HG03159 (cell line): ENCODE results near the gene ZYG11B.
"Not testable (repeated sequence)": the region's sequence is repeated elsewhere in the genome, so short reads cannot be mapped to it uniquely, and the experiment has no call there.

Experiments used
- ATAC-seq: cut with Tn5 transposase; IDR thresholded peaks from one replicate; pipeline ENCODE4 v1.9.1; 2021; ENCODE audit warnings: mild to moderate bottlenecking, moderate library complexity; ENCODE audit not compliant: unreplicated experiment

ZYG11B gene

DNA sequence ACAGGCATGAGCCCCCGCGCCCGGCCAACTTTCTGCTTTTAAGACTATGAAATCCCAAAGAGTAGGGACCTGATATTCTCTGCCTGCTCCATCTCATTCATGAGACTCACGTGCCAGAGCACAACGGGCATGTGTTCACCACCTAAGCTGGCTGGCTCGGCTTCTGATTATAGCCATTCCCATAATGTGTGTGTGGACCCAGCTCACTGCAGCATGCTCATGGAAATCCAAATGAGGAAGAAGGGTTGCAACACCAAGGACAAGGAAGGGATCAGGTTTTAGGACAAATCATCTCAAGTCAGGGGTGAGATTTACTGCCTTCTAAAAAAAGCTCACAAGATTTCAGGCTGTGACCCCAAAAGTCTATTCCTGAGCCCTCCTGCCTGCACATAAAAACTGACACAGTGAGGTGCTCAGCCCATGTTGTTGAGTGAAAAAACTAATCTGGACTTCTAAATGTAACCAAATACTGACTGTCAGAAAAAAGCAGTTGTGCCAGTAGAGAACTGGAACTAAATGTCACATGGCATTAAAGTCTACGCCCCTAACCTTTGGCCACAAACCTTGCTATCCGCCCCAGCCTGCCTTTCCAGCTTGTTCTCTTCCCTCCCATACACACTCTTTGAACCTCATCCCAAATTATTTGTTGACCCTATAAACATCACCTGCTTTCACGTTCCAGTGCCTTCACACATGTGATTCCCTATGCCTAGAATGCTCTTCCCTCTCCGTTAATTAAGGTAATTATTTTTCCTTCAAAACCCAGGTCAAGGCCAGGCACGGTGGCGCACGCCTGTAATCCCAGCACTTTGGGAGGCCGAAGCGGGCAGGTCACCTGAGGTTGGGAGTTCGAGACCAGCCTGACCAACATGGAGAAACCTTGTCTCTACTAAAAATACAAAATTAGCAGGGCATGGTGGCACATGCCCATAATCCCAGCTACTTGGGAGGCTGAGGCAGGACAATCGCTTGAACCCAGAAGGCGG, 19.0 kb upstream of the ZYG11B start:
- no peak for ATAC-seq

DNA sequence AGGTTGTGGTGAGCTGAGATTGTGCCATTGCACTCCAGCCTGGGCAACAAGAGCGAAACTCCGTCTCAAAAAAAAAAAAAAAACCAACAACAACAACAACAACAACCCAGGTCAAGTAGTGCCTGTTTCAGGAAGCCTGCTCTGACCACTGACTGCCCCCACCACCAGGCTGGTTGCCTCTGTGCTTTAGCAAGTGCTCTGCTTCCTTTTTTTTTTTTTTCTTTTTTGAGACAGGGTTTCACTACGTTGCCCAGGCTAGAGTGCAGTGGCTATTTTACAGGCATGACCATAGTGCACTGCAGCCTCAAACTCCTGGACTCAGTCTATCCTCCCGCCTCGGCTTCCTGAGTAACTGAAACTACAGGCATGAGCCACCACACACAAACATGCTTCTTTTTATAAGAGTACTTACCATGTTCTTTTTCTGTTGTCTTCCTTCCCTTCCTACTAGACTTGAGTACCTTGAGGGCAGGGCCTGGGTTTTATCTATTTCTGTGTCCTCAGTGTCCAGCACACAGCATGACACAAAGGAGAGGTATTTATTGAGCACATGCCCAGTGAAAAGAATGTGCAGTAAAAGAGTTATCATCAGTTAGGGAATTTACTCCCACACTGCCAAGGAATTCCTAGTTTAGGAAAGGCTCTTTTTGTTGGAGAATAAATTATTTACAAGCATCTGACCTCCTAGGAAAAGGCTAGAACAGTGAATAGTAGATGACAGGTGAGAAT, 18.2 kb upstream of the ZYG11B start:
- no peak for ATAC-seq

DNA sequence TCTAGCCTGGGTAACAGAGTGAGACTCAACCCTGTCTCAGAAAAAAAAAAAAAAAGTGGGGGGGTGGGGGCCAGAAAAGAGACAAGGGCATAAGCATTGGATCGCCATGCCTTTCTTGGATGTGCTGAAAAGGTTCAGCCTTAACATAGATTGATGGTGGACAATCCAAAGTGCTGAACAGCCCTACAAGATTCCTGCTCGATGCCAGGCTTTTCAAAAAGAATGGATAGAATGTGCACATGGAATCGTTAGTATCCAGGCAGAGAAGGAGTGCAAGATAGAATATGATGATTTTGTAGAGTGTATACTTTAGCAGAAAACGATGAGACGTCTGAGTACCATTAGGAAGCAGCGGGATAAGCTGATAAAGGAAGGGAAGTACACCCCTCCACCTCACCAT, 17.2 kb upstream of the ZYG11B start:
- ATAC-seq = no peak

DNA sequence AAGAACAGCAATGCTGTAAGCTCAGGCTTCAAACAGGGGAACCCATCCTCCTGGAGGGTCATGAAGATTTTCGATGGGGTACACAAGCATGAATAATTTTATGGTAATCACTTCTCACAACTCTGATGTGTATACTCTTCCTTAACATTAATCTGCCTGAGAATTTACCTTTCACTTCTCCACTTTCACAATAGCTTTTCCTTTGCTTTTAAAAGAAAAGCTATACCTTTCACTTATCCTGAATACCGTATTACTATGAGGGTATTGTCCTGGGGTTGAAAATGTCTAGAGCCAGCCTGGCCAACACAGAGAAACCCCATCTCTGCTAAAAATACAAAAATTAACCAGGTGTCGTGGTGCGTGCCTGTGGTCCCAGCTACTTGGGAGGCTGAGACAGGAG, 12.7 kb upstream of the ZYG11B start:
- ATAC-seq = no peak

DNA sequence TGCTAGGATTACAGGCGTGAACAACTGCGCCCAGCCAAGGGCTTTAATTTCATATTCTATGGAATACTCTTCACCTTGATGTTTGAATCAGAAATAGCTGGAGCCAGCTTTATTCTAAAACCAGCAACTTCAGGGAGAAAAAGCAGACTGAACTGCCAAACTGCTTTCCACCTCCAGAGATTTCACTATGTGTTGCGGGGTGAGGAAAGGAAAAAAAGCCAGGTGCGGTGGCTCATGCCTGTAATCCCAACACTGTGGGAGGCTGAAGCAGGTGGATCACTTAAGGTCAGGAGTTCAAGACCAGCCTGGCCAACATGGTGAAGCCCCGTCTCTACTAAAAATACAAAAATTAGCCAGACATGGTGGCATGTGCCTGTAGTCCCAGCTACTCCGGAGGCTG, 11.0 kb upstream of the ZYG11B start:
- ATAC-seq = not testable (repeated sequence)

DNA sequence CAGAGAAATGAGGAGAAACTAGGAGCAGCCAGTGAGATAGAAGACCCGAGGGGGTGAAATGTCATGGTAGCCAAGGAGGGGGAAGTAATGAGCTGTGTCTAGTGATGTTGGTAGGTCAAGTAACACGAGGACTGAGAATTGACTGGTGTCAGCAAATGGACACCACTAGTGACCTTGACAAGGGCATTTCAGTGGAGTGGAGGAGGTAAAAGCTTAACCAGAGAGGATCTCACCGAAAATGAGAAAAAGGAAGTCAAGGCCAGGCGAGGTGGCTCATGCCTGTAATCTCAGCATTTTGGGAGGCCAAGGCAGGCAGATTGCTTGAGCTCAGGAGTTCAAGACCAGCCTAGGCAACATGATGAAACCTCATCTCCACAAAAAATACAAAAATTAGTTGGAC, 3.0 kb upstream of the ZYG11B start:
- no peak for ATAC-seq

DNA sequence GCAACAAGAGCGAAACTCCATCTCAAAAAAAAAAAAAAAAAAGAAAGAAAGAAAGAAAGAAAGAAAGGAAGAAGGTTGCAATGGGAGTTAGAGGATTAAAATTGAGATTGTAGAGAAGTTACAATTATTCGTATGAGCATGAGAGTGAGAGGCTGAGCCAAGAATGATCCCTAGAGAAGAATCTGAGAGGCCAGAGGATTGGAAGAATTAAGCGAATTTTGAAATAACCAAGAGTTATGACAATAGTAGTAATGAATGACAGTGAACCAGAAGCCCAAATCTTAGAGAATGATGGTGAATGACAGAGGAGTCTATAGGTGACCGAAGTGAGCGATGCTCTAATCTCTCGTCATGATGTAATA, 369 bp upstream of the ZYG11B start:
- no peak for ATAC-seq

DNA sequence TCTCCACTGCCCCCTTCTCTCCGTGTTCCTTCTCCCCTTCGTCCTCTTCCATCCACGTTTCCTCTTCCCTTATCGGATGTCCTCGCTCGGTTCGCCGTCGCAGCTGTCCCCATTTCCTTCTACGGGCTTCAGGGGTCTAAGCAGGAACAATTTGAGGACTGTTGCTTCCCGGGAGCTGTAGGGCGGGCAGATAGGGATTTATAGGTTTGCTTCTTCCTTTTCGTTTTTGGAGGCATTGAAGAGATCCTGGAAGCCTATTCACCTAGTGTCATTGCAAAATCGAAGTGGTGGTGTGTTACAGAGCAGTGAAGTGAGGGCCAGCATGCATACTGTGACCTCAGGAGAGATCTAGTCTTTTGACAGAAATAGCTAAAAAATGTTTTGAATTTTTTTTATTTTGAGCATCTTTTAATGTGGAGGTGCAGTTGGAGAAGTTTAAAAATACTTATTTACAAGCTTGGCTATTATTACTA, 897 bp downstream of the ZYG11B start:
- ATAC-seq = no peak

DNA sequence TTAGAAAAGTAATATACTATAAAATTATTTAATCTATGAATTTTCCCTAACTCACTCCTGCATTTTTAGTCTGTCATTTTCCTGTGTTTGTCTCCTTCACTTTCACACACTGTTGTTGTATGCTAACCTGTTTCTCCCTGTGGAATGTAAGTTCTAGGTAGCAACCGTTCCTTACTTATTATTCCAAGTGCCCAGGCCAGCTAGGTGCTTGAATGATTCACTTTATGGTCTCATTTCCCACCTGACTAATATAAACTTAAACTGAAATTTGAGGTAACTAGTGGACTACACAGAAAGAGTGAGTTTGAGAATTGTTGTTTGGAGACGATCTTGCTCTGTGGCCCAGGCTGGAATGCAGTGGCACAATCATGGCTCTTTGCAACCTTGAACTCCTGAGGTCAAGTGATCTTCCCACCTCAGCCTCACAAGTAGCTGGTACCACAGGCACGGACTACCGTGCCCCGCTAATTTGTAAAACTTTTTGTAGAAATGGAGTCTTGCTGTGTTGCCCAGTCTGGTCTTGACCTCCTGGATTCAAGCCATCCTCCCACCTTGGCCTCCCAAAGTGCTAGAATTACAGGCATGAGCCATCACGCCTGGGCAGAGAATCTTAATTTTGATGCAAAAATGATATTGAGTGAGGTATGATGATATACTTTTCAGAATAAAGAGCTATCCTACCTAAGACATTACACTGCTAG, 1.9 kb downstream of the ZYG11B start:
- ATAC-seq = no peak

DNA sequence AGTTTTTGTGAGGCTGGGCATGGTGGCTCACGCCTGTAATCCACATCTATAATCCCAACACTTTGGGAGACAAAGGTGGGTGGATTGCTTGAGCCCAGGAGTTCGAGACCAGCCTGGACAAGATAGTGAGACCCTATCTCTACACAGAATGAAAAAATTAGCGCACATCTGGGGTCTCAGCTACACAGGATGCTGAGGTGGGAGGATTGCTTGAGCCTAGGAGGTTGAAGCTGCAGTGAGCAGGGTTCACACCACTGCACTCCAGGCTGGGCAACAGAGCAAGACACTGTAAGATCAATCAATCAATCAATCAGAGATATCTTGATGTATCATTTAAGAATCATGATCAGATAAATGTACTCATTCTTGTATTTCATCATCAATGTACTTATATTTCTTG, 7.1 kb downstream of the ZYG11B start:
- ATAC-seq = no peak

DNA sequence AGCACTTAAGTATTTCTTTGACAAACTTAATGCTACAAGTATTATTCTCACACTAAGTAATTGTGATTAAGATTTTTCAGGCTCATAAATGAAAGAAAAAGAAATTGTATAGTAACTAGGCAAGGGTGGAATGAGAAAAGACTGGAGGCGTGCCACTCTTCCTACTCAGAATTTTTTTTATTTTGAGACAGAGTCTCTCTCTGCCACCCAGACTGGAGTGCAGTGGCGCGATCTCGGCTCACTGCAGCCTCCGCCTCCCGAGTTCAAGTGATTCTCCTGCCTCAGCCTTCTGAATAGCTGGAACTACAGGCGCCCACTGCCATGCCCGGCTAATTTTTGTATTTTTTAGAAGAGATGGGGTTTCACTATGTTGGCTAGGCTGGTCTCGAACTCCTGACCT, 9.1 kb downstream of the ZYG11B start:
- not testable (repeated sequence) for ATAC-seq

DNA sequence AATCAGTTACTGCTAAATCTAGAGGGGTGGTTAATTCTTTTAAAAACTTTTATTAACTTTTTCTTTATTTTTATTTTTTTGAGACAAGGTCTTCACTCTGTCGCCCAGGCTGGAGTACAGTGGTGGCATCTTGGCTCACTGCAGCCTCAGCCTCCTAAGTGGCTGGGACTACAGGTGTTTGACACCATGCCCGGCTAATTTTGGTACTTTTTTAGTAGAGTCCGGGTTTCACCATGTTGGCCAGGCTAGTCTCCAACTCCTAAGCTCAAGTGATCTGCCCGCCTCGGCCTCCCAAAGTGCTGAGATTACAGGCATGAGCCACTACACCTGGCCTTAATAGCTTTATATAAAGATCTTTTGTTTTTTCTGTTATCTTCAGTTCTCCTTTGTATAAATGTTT, 11.9 kb downstream of the ZYG11B start:
- ATAC-seq = no peak

DNA sequence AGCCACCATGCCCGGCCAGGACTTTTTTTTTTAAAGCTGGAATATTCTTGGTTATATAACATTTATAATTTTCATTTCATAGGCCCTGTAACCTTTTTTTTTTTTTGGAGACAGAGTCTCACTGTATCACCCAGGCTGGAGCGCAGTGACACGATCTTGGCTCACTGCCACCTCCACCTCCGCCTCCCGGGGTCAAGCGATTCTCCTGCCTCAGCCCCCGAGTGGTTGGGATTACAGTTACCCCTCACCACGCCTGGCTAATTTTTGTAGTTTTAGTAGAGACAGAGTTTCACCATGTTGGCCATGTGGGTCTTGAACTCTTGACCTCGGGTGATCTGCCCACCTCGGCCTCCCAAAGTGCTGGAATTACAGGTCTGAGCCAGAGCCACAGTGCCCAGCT, 12.6 kb downstream of the ZYG11B start:
- ATAC-seq = no peak

DNA sequence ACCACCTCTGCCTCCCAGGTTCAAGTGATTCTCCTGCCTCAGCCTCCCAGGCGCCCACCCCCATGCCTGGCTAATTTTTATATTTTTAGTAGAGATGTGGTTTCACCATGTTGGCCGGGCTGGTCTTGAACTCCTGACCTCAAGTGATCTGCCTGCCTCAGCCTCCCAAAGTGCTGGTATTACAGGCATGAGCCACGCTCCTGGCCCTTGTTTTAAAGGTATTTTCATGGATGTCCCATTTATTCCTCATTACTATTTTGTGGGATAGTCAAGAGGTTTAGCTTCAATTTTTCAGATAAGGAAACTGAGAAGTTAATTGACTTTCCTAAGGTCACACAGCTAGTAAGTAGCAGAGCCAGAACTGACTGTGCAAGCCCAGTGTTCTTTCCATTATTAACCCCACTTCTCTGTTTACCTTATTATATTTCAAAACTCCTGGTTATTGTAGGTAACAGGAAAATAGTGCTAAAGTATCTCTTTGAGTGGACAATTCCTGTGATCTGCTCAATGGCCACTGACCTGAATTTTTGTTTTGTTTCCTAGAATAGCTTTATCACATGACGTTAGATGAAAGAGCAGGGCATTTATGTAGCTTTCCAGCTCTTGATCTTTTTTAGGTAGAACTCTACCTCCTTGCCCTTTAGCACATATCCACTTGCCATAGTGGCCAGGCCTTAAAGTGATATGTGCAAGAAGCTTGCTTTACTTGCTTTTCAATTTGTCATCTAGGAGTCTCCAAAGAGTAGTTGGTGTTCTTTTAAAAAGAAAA, 13.6 kb downstream of the ZYG11B start:
- ATAC-seq = no peak

DNA sequence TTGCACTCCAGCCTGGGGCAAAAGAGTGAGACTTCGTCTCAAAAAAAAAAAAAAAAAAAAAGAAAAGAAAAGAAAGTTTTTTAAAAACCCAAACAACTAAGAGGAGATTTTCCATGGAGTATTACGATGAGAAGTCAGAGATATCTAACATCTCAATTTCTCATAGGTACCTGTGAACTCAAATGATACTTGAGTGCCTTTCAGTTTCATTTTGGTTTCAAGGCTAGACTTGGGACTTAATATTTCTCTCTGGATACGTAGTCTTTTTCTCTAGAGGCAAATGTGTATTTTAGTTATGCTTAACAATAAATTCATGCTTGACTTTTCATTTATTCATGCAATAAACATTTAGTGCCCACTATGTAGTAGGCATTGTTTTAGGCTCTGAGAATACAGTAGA, 15.0 kb downstream of the ZYG11B start:
- ATAC-seq = no peak

DNA sequence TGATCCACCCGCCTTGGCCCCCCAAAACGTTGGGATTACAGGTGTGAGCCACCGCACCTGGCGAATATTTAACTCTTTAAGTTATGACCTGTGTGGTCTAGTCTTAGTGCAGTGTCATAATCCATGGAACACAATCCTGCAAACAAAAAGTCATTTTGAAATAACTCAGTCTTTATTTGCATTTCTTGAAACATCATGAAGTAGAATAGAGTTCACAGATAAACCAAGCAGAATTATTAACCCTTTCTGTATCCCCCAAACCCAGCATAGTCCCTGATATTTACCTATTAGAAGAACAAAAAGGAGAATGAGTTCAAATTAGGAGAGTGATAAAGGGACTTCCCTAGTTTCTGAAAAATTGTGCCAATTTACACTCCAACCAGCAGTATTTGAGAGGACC, 19.9 kb downstream of the ZYG11B start:
- no peak for ATAC-seq

DNA sequence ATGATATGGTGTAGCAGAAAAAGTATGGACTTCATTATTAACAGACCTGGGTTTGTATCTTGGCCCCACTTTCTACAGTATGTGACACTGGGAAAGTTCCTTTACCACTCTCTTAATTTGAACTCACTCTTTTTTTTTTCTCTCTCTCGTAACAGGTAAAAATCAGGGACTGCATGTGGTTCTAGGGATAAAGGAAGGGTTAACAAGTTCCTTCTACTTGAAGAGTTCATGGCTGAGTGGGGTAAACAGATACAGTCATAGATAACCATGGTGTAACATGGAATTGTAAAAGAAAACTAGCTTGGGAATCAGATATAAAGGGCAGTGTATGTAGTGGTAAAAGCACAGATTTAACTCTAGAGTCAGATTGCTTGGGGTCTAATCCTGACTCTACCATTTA, 21.2 kb downstream of the ZYG11B start:
- ATAC-seq = no peak

DNA sequence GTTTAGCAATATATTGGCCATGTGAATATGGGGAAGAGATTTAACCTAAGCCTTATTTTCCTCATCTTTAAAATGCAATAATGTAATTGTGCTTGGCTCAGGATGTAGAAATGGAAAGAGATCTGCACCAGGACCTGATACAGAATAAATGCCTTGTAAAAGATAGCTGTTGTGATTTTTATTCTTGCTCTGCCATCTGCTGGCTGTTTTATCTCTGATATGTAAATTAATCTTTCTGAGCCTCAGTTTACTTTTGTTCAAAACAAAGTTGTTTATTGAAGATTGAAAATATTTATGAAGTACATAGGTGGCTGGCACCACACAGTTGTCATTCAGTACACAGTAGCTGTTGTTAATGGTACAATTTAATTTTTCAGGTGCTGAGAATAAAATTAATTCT, 21.9 kb downstream of the ZYG11B start:
- no peak for ATAC-seq

DNA sequence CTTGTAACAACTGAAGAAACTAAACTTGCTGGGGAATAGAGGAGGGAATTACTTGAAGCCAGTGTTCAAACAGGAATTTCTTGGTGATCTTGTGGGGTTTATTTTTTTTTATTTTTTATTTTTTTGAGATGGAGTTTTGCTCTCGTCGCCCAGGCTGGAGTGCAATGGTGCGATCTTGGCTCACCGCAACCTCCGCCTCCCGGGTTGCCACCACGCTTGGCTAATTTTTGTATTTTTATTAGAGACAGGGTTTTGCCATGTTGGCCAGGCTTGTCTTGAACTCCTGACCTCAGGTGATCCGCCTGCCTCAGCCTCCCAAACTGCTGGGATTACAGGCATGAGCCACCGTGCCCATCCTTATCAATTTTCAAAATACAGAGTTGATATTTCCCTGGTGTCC, 23.2 kb downstream of the ZYG11B start:
- ATAC-seq = not testable (repeated sequence)

DNA sequence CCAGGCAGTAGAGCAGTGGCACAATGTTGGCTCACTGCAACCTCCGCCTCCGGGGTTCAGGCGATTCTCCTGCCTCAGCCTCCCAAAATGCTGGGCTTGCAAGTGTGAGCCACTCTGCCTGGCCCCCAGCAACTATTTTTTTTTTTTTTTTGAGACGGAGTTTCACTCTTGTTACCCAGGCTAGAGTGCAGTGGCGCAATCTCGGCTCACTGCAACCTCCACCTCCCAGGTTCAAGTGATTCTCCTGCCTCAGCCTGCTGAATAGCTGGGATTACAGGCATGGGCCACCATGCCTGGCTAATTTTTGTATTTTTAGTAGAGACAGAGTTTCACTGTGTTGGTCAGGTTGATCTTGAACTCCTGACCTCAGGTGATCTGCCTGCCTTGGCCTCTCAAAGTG, 23.9 kb downstream of the ZYG11B start:
- not testable (repeated sequence) for ATAC-seq
